CD4-positive, alpha-beta T cell (primary cell): Measurements from ENCODE around the gene DDX28. TPM values are rescaled to one million over a fixed set of nuclear protein-coding genes. Genes with fewer than 3 reads are reported as not detected.

Experiments
- ATAC-seq: fragments of 200-7000 bp; cut with Tn5 transposase; one replicate; pipeline ENCODE4 v1.10.0; 2022; ENCODE audit warnings: mild to moderate bottlenecking; ENCODE audit not compliant: poor library complexity
- CTCF ChIA-PET: fragments of 350-600 bp; sonication (Branson Sonifier 250); formaldehyde crosslinking; loops from one replicate; lab custom pipeline; 2021; ENCODE audit warnings: antibody characterized with exemption, inconsistent platforms; lab: Charles Lee
- POLR2A ChIA-PET: fragments of 350-600 bp; sonication (Branson Sonifier 250); formaldehyde crosslinking; loops from one replicate; lab custom pipeline; 2021; ENCODE audit warnings: antibody characterized with exemption, inconsistent platforms; lab: Charles Lee
- DNase-seq, 14 experiments: peaks; one replicate each; pipeline ENCODE4 v3.0.0-alpha.2; 2013 to 2020; ENCODE audit warnings: mixed read lengths in 2 of 14
- H3K27ac ChIP-seq, 2 donors: one replicate each; pipeline versions ENCODE4 v1.5.1 to v1.7.0; 2013; ENCODE audit warnings: low read length in 2 of 2, low read depth in 1 of 2, mild to moderate bottlenecking in 1 of 2
- H3K27me3 ChIP-seq, 2 experiments: 1 replicate in 1 of 2; 2 replicates in 1 of 2; pipeline versions ENCODE4 v1.6.1 to v1.7.0; 2013; ENCODE audit warnings: low read length in 2 of 2, control low read depth in 1 of 2, mild to moderate bottlenecking in 1 of 2, moderate library complexity in 1 of 2; ENCODE audit not compliant: insufficient read depth in 2 of 2, control insufficient read depth in 1 of 2
- H3K36me3 ChIP-seq: one replicate; pipeline ENCODE4 v1.6.1; 2013; ENCODE audit warnings: low read length, control low read depth; ENCODE audit not compliant: insufficient read depth
- H3K4me1 ChIP-seq: one replicate; pipeline ENCODE4 v1.6.1; 2013; ENCODE audit warnings: low read length, control low read depth; ENCODE audit not compliant: insufficient read depth
- H3K4me3 ChIP-seq: one replicate; pipeline ENCODE4 v1.5.1; 2013; ENCODE audit warnings: mild to moderate bottlenecking, low read length, moderate library complexity
- H3K9me3 ChIP-seq, 2 experiments: 1 replicate in 1 of 2; 2 replicates in 1 of 2; pipeline versions ENCODE4 v1.6.1 to v1.7.0; 2013; ENCODE audit warnings: low read length in 2 of 2, mild to moderate bottlenecking in 2 of 2, control low read depth in 1 of 2, moderate library complexity in 1 of 2; ENCODE audit not compliant: control insufficient read depth in 1 of 2, insufficient read depth in 1 of 2
- H3K27ac Mint-ChIP-seq: one replicate; pipeline ENCODE4 v1.8.0; 2020; ENCODE audit warnings: mixed read lengths
- H3K27me3 Mint-ChIP-seq: one replicate; pipeline ENCODE4 v1.8.0; 2021; ENCODE audit warnings: mixed read lengths
- H3K36me3 Mint-ChIP-seq: one replicate; pipeline ENCODE4 v1.8.0; 2021; ENCODE audit warnings: low read depth, mixed read lengths
- H3K4me1 Mint-ChIP-seq: one replicate; pipeline ENCODE4 v1.8.0; 2021; ENCODE audit warnings: low read depth, mixed read lengths
- H3K4me3 Mint-ChIP-seq: one replicate; pipeline ENCODE4 v1.8.0; 2020; ENCODE audit warnings: mild to moderate bottlenecking, mixed read lengths
- H3K9me3 Mint-ChIP-seq: one replicate; pipeline ENCODE4 v1.8.0; 2020; ENCODE audit warnings: mixed read lengths
- CTCF ChIP-seq: fragments of 200-600 bp; IDR thresholded peaks from one replicate; pipeline ENCODE4 v1.8.0; 2022; ENCODE audit warnings: antibody characterized with exemption, mild to moderate bottlenecking
- intact Hi-C, 2 experiments: fragments of 100-400 bp; cut with DNase I in 1 of 2; cut with micrococcal nuclease in 1 of 2; formaldehyde crosslinking; loops; one replicate each; pipeline versions ENCODE4 v1.15.1 to v1.9.0; 2023 to 2025; cut with DNase I, micrococcal nuclease
- total RNA-seq, 174 experiments: library from RNA in 2 of 174; stranded (reverse) in 2 of 174; gene quantifications; one replicate each; pipeline ENCODE4 v1.2.3 and lab custom pipeline; 2021 to 2026

Gene DDX28
- total RNA-seq, 2 experiments from 2014 or later: 18.9 to 19.4 TPM

DNA sequence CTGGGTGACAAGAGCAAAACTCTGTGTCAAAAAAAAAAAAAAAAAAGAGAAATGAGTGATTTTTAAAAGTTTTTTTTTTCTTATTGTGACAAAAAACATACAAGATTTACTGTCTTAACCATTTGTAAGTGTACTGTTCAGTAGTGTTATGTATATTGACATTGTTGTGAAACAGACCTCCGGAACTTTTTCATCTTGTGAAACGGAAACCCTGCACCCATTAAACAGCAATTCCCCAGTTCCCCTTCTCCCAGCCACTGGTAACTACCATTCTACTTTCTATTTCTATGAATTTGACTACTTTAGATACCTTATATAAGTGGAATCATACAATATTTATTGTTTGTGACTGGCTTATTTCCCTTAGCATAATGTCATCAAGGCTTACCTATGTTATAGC is 18.8 kb upstream of the DDX28 start:
- peaks cover 10% of the 10 kb centered on the region for H3K36me3 ChIP-seq
- no peak overlapping the region for H3K4me3 ChIP-seq
- intact Hi-C loops: loop anchor here in 1 of 2 experiments (5.0 kb wide), 1 partner anchor 104 kb away; the partner anchor contains the start of gene PSMB10
- Mint-ChIP-seq H3K27me3 (no peaks in the 10 kb centered on the region), H3K4me1 (peaks cover 16% of the 10 kb centered on the region), H3K27ac (no peak overlapping the region), H3K4me3 (no peak overlapping the region), H3K9me3 (no peaks in the 10 kb centered on the region), H3K36me3 (peaks cover 29% of the 10 kb centered on the region)
- ChIA-PET CTCF (interaction anchor here (1.3 to 1.8 kb wide), 5 partner anchors 23 to 225 kb away, joined by 4 to 33 read pairs (median 12); partner anchors contain the start of gene DPEP2), POLR2A (interaction anchor here (2.0 to 2.2 kb wide), 2 partner anchors 42 to 158 kb away, joined by 8 to 9 read pairs; partner anchors contain the start of gene NFATC3)
- H3K27ac ChIP-seq: no peak overlapping the region
- H3K9me3 ChIP-seq: no peaks in the 10 kb centered on the region
- no peak for TF ChIP-seq CTCF
- no peak for DNase-seq
- peaks cover 11% of the 10 kb centered on the region for H3K4me1 ChIP-seq
- no peaks in the 10 kb centered on the region for H3K27me3 ChIP-seq
- ATAC-seq: no peak

DNA sequence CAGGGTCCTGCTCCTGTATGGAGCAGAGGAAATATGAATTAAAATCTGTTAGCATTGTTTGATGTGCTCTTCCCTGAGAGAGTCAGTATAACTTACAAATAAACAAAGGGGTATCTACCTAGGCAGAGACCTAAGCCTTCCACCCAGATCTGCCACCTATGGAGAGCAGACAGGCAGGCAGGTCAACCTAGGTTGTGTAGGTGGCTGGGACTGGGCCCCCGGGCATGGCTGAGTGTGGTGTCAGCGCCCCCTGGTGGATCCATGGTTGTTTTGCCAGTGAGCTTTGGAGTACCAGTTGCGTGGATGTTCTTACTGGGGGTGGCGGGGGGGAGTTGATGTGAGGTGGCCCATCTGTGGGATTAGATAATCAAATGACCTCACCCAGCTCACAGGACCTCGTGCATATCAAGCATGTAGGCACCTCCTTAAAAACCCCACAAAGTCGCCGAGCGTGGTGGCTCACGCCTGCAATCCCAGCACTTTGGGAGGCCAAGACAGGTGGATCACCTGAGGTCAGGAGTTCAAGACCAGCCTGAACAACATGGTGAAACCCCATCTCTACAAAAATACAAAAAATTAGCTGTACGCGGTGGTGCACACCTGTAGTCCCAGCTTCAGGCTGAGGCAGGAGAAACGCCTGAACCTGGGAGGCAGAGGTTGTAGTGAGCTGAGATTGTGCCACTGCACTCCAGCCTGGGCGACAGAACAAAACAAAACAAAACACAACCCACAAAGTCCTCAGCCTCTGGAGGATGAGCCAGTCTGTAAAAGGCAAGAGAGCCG is 17.7 kb upstream of the DDX28 start:
- Histone ChIP-seq H3K27me3 (no peaks in the 10 kb centered on the region), H3K9me3 (no peaks in the 10 kb centered on the region), H3K4me1 (peaks cover 14% of the 10 kb centered on the region), H3K4me3 (no peak overlapping the region), H3K36me3 (peaks cover 10% of the 10 kb centered on the region), H3K27ac (no peak overlapping the region)
- H3K4me3 Mint-ChIP-seq: no peak overlapping the region
- H3K27me3 Mint-ChIP-seq: no peaks in the 10 kb centered on the region
- H3K36me3 Mint-ChIP-seq: peaks cover 29% of the 10 kb centered on the region
- CTCF ChIA-PET: interaction anchor here (0.6 to 1.8 kb wide), 35 partner anchors 11 to 381 kb away, joined by 3 to 33 read pairs (median 4); partner anchors contain the start of genes ACD, DPEP2, PSMB10 and SLC12A4
- peak; percentile 82 for TF ChIP-seq CTCF
- no peaks in the 10 kb centered on the region for H3K9me3 Mint-ChIP-seq
- ATAC-seq (peak; percentile 98), DNase-seq (peak; percentile 83 to 96 (median 91))
- POLR2A ChIA-PET: interaction anchor here (0.5 to 2.2 kb wide), 19 partner anchors 18 to 268 kb away, joined by 3 to 9 read pairs (median 4); partner anchors contain the start of genes DDX28, DPEP2, DUS2 and NFATC3
- intact Hi-C loops: loop anchor here (1.0 to 5.0 kb wide), 5 partner anchors 47 to 224 kb away; partner anchors contain the start of gene PSMB10 (in 1 of the 2)
- H3K4me1 Mint-ChIP-seq: peaks cover 11% of the 10 kb centered on the region
- peak overlapping the region; percentile 57 for H3K27ac Mint-ChIP-seq

DNA sequence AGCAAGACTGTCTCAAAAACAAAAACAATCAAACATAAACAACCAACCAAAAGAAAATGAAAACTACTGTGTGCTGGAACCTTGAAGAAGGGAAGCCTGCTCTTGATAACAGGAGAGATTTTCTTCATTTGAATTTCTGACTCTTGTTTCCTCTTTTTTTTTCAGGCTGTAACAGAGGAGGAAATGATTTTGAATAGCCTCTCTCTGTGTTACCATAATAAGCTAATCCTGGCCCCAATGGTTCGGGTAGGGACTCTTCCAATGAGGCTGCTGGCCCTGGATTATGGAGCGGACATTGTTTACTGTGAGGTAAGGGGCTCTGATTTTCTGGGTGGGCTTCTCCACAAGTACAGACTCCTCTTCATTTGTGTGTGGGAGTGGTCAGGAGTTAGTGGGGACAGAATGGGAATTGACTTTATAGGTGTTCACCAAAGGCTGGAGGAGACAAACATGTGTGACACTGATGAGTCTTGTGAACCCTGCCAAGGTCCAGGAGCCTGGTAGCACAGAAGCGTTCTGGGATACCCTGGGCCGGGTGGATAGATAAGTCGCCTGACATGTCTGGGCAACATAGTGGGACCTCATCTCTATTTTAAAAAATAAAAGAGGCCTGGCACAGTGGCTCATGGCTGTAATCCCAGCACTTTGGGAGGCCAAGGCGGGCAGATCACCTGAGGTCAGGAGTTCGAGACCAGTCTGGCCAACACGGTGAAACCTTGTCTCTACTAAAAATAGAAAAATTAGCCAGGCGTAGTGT is 15.0 kb upstream of the DDX28 start:
- no peak overlapping the region for H3K27ac ChIP-seq
- ChIA-PET CTCF (no interaction called here), POLR2A (no interaction called here)
- no peak overlapping the region for H3K4me3 ChIP-seq
- TF ChIP-seq CTCF: no peak
- no peaks in the 10 kb centered on the region for H3K9me3 Mint-ChIP-seq
- H3K36me3 Mint-ChIP-seq: peaks cover 29% of the 10 kb centered on the region
- no peaks in the 10 kb centered on the region for H3K27me3 ChIP-seq
- DNase-seq (no peak), ATAC-seq (no peak)
- H3K9me3 ChIP-seq: no peaks in the 10 kb centered on the region
- H3K4me1 ChIP-seq: peaks cover 14% of the 10 kb centered on the region
- H3K4me1 Mint-ChIP-seq: peaks cover 11% of the 10 kb centered on the region
- intact Hi-C loops: no loop called here
- H3K27ac Mint-ChIP-seq: no peak overlapping the region
- no peak overlapping the region for H3K4me3 Mint-ChIP-seq
- H3K27me3 Mint-ChIP-seq: no peaks in the 10 kb centered on the region
- peaks cover 10% of the 10 kb centered on the region for H3K36me3 ChIP-seq
